Small intestine (tissue), 7 donors: ENCODE results near the gene TOM1L2. TPM values are rescaled to one million over a fixed set of nuclear protein-coding genes. Genes with fewer than 3 reads are reported as not detected.

Experiments used
- DNase-seq, 2 donors: peaks; one replicate each; pipeline versions ENCODE4 v3.0.0 to v3.0.0-alpha.2; 2013
- FAIRE-seq: peaks from 2 replicates; lab custom pipeline; 2012; peaks lifted over from hg19 to GRCh38; lab: Jason Lieb, UNC
- H3K27ac ChIP-seq, 3 donors: one replicate each; pipeline ENCODE4 v1.5.1; 2013; ENCODE audit warnings: low read length in 2 of 3, mild to moderate bottlenecking in 2 of 3, control low read depth in 1 of 3, inconsistent platforms in 1 of 3, low read depth in 1 of 3, moderate library complexity in 1 of 3
- H3K27me3 ChIP-seq, 3 donors: one replicate each; pipeline ENCODE4 v1.6.1; 2013; ENCODE audit warnings: low read length in 3 of 3, inconsistent platforms in 1 of 3; ENCODE audit not compliant: control insufficient read depth in 3 of 3, insufficient read depth in 3 of 3
- H3K36me3 ChIP-seq, 3 donors: one replicate each; pipeline ENCODE4 v1.6.1; 2013; ENCODE audit warnings: low read length in 3 of 3, inconsistent platforms in 1 of 3, low read depth in 1 of 3, mild to moderate bottlenecking in 1 of 3, moderate library complexity in 1 of 3; ENCODE audit not compliant: control insufficient read depth in 3 of 3, insufficient read depth in 2 of 3
- H3K4me1 ChIP-seq, 3 donors: one replicate each; pipeline ENCODE4 v1.6.1; 2013; ENCODE audit warnings: low read length in 2 of 3, inconsistent platforms in 1 of 3, low read depth in 1 of 3, mild to moderate bottlenecking in 1 of 3, moderate library complexity in 1 of 3; ENCODE audit not compliant: control insufficient read depth in 3 of 3, insufficient read depth in 2 of 3
- H3K4me3 ChIP-seq, 3 donors: one replicate each; pipeline ENCODE4 v1.5.1; 2013; ENCODE audit warnings: low read length in 3 of 3, control low read depth in 1 of 3, inconsistent platforms in 1 of 3, low read depth in 1 of 3, mild to moderate bottlenecking in 1 of 3, moderate library complexity in 1 of 3
- H3K9me3 ChIP-seq, 2 donors: one replicate each; pipeline ENCODE4 v1.6.1; 2013; ENCODE audit warnings: low read depth in 1 of 2, low read length in 1 of 2; ENCODE audit not compliant: control insufficient read depth in 2 of 2, insufficient read depth in 1 of 2
- WGBS, 3 donors: extraction: QIAGEN DNeasy Blood & Tissue Kit; methylation state at CpG; one replicate each; pipeline ENCODE4 v1.1.7; 2013; 5-methylcytosine and 5-hydroxymethylcytosine counted together
- polyA plus RNA-seq, 4 donors: library from polyadenylated mRNA; stranded (reverse) in 3 of 4; unstranded in 1 of 4; fragments of 200-250 nt in 3 of 4; fragments of 120-200 nt in 1 of 4; gene quantifications; one replicate each; pipeline versions ENCODE4 v1.2.1 to v1.2.3, GENCODE V29; 2013
- donor health status: healthy with polysubstance abuse.
- donor health status: control.
- donor health status: control.
- donor health status: Bipolar disorder and iron deficiency.
- donor health status: healthy.

The TOM1L2 gene
- polyA plus RNA-seq, 4 donors, result 14.3 to 26.6 (median 24.7) TPM

DNA sequence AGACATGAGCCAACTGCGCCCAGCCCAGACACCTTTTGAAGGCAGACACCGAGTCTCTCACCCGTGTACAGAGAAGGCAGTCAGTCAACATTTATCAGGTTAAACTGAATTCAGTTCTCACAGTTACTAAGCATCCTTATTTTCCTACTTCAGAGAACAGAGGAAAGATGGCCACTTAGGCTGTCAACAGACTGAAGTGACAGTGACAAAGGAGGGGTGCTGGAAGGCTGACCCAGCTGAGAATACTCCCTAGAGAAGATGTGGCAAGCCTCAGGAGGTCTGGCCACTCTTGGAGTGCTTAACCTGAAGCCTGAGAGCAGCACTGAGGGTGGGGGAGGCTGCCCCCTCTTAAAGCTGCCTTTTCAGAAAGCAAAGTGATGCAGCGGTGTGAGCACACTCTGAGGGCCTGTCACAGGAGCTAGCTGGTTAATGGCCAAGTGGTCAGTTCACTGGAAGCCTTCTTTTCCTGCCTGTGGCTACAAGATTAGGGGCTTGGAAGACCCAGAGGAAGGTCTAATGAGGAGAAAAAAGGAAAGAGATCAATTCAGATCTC, 84.4 kb downstream of the TOM1L2 start:
- H3K4me1 ChIP-seq, result peaks cover 0 to 4% (median 0%) of the 10 kb centered on the region in 3 donors
- H3K27me3 ChIP-seq, result no peaks in the 10 kb centered on the region
- 89 to 94% (median 93%) methylated on average over 4 of the region's 4 CpGs for WGBS, 3 donors
- DNase-seq (no peak), FAIRE-seq (no peak)
- H3K27ac ChIP-seq, result no peak overlapping the region
- no peaks in the 10 kb centered on the region for H3K9me3 ChIP-seq
- H3K36me3 ChIP-seq, result peaks cover 0 to 71% (median 11%) of the 10 kb centered on the region in 3 donors
- H3K4me3 ChIP-seq, result no peak overlapping the region

DNA sequence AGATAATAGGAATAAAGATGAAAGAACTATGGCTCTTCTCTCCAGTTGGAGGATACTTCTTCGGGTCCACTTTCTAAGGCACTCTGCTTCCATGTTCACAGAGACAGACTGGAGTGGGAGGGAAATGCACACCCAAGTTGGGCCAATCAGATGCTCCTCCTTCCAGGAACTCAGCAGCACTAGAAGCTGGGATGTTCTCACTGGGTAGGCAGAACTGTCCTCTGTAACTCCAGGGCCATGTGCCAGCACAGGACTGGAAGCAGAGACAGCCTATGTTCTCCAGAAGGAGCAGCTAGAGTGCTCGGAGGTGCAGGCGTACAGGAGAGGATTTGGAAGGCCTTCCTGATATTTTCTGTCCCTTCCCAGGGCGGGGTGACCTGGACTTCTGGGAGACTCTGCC, 85.5 kb downstream of the TOM1L2 start:
- Histone ChIP-seq H3K27ac (no peak overlapping the region), H3K36me3 (peaks cover 3 to 71% (median 11%) of the 10 kb centered on the region in 3 donors), H3K27me3 (no peaks in the 10 kb centered on the region), H3K4me3 (no peak overlapping the region), H3K4me1 (peaks cover 0 to 4% (median 0%) of the 10 kb centered on the region in 3 donors), H3K9me3 (no peaks in the 10 kb centered on the region)
- no peak for DNase-seq
- WGBS, 3 donors, result 76 to 86% (median 77%) methylated on average over 4 of the region's 4 CpGs
- no peak for FAIRE-seq

DNA sequence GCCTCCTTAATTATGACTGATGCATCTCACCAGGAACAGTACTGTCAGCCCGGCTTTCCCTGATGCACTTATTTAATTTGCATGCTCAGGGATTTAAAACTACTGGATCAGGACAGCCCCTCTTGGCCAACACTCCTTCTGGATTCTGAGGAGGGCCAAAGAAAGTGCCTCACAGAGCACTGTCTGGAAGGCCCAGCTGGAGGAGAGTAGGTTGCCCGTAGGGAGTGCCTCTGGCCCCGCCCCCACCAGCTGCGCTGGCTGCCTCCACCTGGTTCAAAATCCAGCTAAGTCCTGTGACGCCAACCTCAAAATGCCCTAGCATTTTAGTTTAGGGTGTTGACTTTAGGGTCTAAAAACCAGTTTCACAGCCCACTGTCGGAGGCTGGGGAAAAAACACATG, 86.0 kb downstream of the TOM1L2 start:
- Histone ChIP-seq H3K27me3 (no peaks in the 10 kb centered on the region), H3K27ac (no peak overlapping the region), H3K4me1 (peaks cover 0 to 4% (median 0%) of the 10 kb centered on the region in 3 donors), H3K36me3 (peaks cover 3 to 71% (median 11%) of the 10 kb centered on the region in 3 donors), H3K4me3 (no peak overlapping the region), H3K9me3 (no peaks in the 10 kb centered on the region)
- 24 to 55% (median 43%) methylated on average over 6 of the region's 6 CpGs for WGBS, 3 donors
- FAIRE-seq, result no peak
- peak; percentile 39 to 59 for DNase-seq

DNA sequence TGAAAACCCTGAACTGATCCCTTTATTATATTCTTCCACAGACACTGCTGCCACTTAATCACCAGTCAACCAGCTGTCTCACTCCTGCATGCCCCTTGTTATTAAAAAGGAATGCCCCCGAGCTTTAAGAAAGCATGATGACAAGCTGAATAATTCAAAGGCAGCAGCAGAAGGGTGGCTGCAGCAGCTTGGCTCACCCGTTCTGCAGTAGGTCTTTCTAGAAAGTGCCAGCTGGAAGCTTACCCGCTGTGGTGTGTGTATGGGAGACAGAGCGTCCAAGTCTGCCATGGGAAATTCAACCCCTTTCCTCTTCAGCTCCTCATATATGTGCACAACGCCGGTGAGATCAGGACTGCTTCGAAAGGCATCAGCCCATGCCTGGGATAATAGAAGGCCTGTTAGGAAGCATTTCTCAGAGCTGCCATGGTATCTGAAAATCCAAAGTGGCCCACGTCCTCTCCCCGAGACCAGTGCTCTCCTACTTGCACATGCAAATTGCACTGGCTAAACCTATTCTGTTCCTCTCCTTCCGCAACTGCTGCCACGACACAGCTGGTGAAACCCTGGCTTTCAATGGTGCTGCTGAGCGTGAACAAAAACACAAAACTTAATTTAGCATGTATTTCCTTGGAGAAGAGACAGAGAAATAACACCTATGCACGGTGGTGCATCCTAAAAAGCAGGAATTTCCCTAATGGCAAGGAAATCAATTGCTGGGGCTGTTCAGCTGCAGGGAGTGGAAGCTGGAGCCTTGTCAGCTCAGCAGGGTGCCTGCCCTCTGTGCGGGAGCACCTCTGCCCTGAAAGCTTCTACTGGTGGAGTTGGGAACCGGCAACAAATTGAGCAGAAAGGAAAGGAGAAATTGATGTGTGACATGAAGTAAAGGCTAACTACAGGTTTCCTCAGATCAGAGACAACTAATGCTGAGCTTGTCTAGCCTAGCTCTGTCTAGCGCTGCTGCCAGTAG, 87.5 kb downstream of the TOM1L2 start:
- H3K36me3 ChIP-seq, result peaks cover 3 to 78% (median 11%) of the 10 kb centered on the region in 3 donors
- 92 to 97% (median 93%) methylated on average over 16 of the region's 16 CpGs for WGBS, 3 donors
- H3K4me3 ChIP-seq, result no peak overlapping the region
- peaks cover 0 to 4% (median 0%) of the 10 kb centered on the region in 3 donors for H3K4me1 ChIP-seq
- H3K27ac ChIP-seq, result no peak overlapping the region
- DNase-seq (no peak), FAIRE-seq (no peak)
- H3K9me3 ChIP-seq, result no peaks in the 10 kb centered on the region
- H3K27me3 ChIP-seq, result no peaks in the 10 kb centered on the region

DNA sequence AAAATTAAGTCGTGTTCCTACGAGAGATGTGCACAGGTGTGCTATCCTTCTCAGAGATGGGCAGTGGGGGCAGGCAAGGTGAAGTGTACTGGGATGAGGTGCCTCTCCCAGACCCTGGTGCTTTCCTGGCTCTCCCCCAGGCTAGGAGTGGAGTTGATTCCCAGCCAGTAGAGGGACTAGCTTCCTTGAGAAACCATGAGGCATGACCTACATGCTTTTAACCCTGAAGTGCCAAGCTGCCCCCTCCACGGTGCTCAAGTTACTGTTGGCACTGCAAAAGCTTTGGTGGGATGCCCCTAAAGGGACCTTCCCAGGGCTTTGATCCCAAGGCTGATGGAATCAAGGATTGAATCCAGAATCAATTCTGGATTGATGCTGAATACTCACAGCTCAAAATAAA, 88.4 kb downstream of the TOM1L2 start:
- FAIRE-seq (no peak), DNase-seq (no peak)
- H3K4me1 ChIP-seq, result peaks cover 0 to 4% (median 0%) of the 10 kb centered on the region in 3 donors
- H3K9me3 ChIP-seq, result no peaks in the 10 kb centered on the region
- 94 to 99% (median 96%) methylated on average over 3 of the region's 3 CpGs for WGBS, 3 donors
- H3K27me3 ChIP-seq, result no peaks in the 10 kb centered on the region
- H3K4me3 ChIP-seq, result no peak overlapping the region
- H3K27ac ChIP-seq, result no peak overlapping the region
- H3K36me3 ChIP-seq, result peaks cover 3 to 77% (median 8%) of the 10 kb centered on the region in 3 donors

DNA sequence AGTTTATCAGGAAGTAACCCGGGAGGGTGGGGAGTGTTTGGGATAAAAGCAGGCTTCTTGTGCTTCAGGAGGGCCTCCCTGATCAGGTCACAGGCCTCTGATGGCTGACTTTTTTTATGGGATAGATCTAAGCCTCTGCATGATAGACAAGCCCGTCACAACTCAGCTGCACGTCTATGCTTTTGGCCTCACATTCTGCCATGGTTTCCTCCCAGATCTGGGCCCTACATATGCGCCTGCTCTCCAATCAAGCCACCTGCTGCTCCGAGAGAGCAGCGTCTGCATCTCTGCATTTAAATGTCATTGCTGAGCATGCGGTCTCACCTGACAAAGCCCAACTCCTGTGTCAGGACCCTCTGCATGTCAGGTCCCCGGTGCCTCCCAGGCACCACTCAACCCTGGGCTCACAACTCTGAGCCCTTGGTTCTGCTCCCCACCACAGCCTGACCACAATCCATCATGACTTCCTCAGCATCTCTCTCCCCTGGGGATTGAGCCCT, 90.1 kb downstream of the TOM1L2 start:
- Histone ChIP-seq H3K4me1 (peaks cover 0 to 11% (median 0%) of the 10 kb centered on the region in 3 donors), H3K9me3 (no peaks in the 10 kb centered on the region), H3K4me3 (no peak overlapping the region), H3K27ac (no peak overlapping the region), H3K36me3 (peaks cover 3 to 82% (median 12%) of the 10 kb centered on the region in 3 donors), H3K27me3 (no peaks in the 10 kb centered on the region)
- 88 to 91% (median 91%) methylated on average over 8 of the region's 8 CpGs for WGBS, 3 donors
- DNase-seq, result no peak
- FAIRE-seq, result no peak

DNA sequence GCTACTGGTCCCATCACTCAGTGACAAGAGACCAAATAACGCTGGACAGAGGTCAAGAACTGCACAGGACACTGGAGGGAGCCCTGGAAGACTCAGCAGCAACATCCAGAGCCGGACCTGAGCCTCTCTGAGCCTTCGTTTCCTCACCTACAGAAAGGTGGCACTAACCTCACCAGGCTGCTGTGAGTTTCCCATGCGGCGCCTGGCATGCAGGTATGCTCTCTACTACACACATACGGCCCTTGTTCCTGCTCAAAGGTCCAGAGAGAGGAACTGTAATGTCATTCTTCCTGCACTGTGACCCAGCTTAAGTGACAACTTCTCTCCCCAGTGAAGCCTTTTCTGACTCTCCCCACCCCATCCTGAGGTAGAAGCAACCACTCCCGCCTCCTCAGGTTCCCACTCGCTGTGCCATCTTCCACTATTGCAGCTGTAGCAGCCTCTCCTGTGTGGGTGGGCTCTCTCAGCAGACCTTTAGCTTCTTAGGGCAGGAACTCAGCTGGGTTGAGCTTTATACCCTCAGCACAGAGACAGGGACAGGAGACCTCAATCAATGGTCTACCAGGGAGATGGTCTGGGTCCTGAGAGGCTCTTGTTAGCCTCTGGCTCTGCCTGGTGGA, 91.5 kb downstream of the TOM1L2 start:
- Histone ChIP-seq H3K27ac (no peak overlapping the region), H3K27me3 (no peaks in the 10 kb centered on the region), H3K36me3 (peaks cover 3 to 87% (median 18%) of the 10 kb centered on the region in 3 donors), H3K4me1 (peaks cover 0 to 11% (median 0%) of the 10 kb centered on the region in 3 donors), H3K9me3 (no peaks in the 10 kb centered on the region), H3K4me3 (no peak overlapping the region)
- no peak for DNase-seq
- WGBS, 3 donors, result 88 to 93% (median 92%) methylated on average over 8 of the region's 8 CpGs
- no peak for FAIRE-seq
